CD4-positive, alpha-beta T cell treated with Interferon gamma for 1 hour (primary cell): ENCODE results near the gene RASD2.

Experiments
- DNase-seq: peaks from one replicate; pipeline ENCODE4 v3.0.0-alpha.2; 2020

Gene RASD2

GRCh38 chr22:35542157-35542938 lies 1.7 kb downstream of the RASD2 start:
- no peak for DNase-seq

- no peak for DNase-seq
Measured at GRCh38 chr22:35542939-35543516, 2.4 kb downstream of the RASD2 start.

DNA sequence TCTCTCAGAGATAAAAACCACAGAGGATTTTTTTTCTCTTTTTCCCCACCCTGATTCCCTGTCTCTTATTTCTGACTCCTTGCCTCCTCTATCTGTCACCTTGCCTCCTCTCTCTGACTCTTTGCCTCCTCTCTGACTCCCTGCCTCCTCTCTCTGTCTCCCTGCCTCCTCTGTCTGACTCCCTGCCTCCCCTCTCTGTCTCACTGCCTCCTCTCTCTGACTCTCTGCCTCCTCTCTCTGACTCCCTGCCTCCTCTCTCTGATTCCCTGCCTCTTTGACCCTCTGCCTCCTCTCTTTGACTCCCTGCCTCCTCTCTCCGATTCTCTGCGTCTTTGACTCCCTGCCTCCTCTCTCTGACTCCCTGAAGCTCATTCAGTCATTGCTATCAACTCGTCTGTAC lies 3.1 kb downstream of the RASD2 start:
- no peak for DNase-seq

- no peak for DNase-seq
Measured at GRCh38 chr22:35544189-35544588, 3.6 kb downstream of the RASD2 start.

DNA sequence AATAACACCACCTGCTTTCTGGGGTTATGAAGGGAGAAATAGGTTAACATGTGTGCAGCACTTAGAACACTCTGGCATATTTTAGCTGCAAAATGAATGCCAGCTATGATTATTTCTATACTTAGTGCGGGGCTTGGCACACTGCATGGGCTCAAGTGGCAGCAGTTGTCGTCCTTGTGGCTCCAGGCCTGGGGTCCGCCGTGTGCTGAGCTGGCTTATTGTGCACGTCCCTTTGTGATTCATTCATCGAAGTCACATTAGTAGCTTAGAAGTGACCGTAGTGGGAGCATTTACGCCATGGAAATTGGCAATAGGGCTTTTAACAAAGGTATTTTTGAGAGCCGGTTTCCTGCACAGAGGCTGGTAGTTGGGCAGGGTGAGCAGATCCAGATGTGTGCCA lies 4.2 kb downstream of the RASD2 start:
- DNase-seq = no peak

DNA sequence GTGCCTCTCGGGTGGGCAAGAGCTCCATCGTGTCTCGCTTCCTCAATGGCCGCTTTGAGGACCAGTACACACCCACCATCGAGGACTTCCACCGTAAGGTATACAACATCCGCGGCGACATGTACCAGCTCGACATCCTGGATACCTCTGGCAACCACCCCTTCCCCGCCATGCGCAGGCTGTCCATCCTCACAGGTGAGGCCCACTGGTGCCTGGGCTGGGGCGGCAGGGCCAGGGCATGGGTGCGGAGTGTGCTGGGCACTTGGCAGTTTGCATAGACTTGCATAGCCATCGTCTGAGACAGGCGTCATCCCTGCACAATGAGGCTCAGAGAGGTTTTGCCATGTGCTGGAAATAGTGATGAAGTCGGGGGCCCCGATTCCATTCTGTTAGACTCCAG lies 6.3 kb downstream of the RASD2 start:
- DNase-seq = no peak

DNA sequence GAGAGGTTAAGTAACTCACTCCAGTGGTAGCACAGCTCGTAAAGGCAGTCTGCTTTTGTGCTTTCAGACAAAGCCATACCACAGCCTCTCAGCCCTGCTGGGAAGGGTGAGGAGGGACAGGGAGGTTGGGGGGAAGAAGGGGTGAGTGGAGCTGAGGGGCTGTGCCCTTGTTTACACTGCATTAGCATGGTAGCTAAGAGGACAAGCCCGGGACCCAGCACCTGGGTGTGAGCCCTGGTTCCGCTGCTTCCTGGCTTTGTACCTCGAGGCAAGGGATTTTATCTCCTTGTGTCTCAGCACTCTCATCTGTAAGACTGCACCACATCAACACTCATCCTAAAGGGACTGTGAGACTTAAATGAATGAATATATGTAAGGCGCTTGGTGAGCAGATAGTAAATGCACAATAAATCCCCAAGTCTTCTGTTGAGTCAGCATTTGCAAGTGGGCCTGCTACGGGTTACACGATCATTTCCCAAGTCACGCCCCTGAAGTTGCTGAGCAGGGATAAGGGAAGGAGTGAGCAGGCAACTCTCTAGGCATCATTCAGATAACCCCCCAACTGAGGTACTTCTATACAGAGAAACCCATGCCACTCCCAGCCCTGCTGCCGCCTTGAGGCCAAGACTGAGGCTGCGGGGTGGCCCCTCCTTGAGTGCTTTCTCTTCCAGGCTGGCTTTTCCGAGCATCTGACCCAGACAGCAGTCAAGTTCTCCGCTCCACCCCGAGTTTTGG lies 7.5 kb downstream of the RASD2 start:
- DNase-seq = no peak

- no peak for DNase-seq
Measured at GRCh38 chr22:35548722-35549112, 8.1 kb downstream of the RASD2 start.

- no peak for DNase-seq
Measured at GRCh38 chr22:35549328-35549727, 8.7 kb downstream of the RASD2 start.

GRCh38 chr22:35551549-35552177 lies 11.0 kb downstream of the RASD2 start:
- DNase-seq = no peak

DNA sequence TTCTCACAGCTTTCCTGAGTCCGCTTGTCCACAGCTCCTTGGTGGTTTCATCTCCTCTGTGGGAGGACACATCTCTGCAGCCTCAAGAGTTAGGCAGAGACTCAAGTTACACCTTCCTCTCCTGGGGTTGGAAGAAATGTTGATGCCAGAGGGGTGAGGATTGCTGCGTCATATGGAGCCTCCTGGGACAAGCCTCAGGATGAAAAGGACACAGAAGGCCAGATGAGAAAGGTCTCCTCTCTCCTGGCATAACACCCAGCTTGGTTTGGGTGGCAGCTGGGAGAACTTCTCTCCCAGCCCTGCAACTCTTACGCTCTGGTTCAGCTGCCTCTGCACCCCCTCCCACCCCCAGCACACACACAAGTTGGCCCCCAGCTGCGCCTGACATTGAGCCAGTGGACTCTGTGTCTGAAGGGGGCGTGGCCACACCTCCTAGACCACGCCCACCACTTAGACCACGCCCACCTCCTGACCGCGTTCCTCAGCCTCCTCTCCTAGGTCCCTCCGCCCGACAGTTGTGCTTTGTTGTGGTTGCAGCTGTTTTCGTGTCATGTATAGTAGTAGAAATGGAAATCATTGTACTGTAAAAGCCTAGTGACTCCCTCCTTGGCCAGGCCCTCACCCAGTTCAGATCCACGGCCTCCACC lies 11.7 kb downstream of the RASD2 start:
- DNase-seq = peak; percentile 80

- no peak for DNase-seq
Measured at GRCh38 chr22:35552846-35553245, 12.2 kb downstream of the RASD2 start.

DNA sequence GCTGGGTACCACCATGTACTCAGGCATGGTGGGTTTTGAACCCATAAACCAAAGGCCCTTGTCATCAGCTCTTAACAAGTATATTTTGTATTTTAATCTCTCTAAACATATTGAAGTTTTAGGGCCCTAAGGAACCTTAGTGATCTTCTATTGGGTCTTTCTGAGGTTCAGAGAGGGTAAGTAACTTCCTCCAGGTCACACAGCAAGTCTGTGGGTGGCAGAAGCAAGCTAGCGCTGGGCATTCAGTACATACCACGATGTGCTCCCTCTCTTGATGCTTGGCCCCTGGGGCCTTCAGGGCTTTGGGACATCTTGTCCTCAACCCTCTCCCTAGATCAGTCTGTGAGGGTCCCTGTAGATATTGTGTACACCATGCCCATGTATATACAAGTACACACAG lies 12.7 kb downstream of the RASD2 start:
- no peak for DNase-seq

DNA sequence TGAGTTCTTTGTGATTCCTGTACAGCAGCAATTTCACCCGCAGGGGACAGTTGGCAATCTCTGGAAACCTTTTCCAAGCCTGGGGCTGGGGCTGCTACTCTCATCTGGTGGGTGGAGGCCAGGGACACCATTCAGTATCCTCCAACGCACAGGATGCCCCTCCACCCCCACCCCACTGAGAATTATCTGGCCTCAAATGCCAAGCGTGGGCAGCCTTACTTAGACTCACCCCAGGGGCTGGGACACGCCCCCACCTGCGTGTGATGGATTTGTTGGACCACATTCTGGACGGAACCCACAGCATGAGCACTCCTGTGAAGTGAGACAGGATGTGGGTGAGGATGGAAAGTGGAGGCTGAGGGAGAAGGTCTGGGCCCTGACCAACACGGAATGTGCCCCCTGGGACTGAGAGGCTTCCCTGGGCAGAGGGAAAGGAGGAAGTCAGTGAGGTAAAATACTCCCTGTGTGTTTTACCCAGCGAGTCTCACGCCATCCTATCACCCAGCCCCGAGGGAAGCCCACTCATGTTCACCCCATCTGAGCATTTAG lies 13.7 kb downstream of the RASD2 start:
- no peak for DNase-seq

DNA sequence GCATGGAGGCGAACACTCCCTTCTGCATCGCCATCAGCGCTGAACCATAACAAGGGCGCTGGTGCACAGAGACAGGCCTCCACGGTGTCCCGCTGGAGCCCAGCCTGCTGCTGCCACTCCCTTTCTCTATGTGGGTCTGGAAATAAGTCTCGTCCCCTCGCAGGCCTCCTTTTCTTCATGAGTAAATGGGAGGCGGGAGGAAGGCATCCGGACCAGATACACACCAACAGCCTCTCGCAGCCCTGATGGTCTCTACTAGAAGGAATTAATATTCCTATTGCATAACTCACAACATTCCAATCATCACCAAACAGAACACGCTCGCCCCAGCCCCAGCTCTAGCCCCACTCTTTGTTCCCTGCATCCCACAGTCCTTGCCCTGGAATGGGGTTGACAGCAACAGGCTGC lies 14.9 kb downstream of the RASD2 start:
- DNase-seq = no peak

DNA sequence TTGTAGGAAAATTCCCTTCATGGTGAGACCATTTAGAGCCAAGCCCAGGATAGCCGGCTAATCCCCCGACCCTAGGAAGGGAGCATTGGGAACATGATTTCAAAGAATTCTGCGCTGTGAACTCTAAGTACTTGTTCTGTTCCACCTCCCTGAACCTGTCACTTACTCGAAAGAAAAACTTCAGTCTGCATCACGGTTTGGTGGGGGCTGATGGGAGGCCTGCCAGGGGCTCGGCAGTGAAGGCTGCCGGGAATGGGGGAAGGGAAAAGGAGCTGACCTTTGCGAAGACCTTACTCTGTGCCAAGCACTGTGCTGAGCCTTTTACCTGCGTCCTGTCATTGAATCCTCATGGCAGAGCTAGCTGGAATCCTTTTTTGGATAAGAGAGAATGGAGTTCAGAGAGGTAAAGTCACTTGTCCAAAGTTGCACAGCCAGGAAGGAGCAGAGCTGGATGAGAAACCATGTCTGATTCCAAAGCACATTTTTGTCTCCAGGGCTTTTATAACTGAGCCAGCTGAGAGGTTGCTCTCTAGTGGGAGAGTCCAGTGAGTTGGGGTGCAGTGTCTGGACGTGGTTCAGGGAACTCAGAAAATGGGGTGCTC lies 15.4 kb downstream of the RASD2 start:
- no peak for DNase-seq

- DNase-seq = no peak
Measured at GRCh38 chr22:35556666-35557065, 16.0 kb downstream of the RASD2 start.

DNA sequence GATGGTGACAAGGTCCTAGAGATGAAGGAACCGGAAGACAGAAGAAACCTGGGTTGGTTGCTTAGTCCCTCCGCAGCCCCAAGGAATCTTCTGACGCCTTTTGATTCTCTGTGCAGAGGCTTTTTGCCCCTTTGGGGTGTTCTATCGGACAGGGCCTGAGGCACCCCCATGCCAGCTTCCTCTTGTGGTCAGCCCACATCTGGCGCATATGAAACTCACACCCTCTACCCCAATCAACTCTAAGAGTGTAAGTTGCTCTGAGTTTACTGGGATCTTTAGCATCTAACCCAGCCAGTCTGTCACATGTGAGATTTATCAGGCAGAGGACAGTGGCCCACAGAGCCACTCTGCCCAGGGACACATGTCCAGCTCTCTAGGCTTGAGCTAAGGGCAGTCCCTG lies 17.4 kb downstream of the RASD2 start:
- no peak for DNase-seq

DNA sequence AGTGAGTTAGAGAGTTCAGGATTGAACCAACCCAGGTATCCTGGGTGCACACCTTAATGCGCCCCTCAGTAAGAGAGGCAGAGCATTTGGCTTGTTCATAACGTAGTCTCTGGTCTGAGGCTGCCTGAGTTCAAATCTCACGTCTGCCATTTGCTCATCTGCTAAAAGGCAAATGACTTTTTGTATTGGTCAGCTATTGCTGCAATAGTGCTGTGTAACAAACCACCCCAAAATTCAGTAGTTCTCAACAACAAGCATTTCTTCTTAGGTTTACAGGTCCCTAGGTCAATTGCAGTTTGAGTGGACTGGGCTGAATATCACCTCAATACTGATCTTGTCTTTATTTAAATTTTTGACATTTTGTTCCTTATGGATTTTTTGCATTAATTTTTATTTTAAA lies 18.1 kb downstream of the RASD2 start:
- no peak for DNase-seq

GRCh38 chr22:35559354-35560005 lies 18.8 kb downstream of the RASD2 start:
- no peak for DNase-seq

DNA sequence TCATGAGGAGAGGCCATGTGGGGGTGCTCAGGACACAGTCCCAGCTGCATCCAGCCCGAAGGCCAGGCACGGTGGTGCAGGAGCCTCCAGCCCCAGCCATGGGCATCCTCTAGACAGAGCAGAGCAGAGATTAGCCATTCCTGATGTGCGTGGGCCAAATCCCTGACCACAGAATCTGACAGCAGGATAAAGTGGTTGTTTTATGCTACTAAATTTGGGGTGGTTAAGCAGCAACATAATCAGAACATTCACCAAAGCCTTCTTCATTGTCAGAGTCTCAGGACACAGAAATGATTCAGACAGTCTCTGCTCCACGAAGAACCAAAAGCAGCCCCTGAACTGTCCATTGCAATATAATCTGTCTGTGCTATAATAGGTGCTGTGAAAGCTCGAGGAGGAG lies 19.7 kb downstream of the RASD2 start:
- no peak for DNase-seq

DNA sequence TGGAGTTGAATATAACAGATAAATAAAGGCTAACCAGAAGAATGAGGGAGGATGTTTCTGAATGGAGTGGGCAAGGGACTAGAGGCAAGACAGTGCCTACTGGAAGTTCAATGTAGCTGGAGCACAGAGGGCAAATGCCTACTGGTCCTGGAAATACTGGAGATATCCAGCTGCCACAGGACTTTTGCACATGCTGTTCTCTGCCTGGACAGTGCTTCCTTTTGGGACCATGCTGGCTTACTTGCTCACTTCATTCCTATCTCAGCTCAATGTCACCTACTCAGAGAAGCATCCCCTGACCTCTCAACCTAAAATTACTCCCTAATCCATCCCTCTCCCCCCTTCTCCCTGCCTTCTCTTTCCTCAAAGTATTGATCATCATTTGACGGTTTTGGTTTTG lies 20.2 kb downstream of the RASD2 start:
- DNase-seq = no peak
